DOHH2 (cell line): Measurements from ENCODE around the gene NBEA.

Experiments
- H3F3A ChIP-seq: fragments of 200-600 bp; sonication (generic), shearing (Covaris generic); 2 replicates; pipeline ENCODE4 v1.6.0; 2016; ENCODE audit warnings: antibody characterized with exemption, mild to moderate bottlenecking; ENCODE audit not compliant: control insufficient read depth, insufficient read depth
- H3K27ac ChIP-seq: fragments of 200-600 bp; sonication (generic); 2 replicates; pipeline ENCODE4 v1.5.1; 2014; ENCODE audit warnings: low read depth, mild to moderate bottlenecking, low read length, moderate library complexity
- H3K27me3 ChIP-seq: fragments of 200-600 bp; sonication (generic); 2 replicates; pipeline ENCODE4 v1.6.1; 2014; ENCODE audit warnings: mild to moderate bottlenecking, low read length, mixed read lengths; ENCODE audit not compliant: control insufficient read depth
- H3K36me3 ChIP-seq: fragments of 200-600 bp; sonication (generic); 2 replicates; pipeline ENCODE4 v1.6.1; 2014; ENCODE audit warnings: mild to moderate bottlenecking, low read length, moderate library complexity, mixed read lengths; ENCODE audit not compliant: control insufficient read depth
- H3K4me1 ChIP-seq: fragments of 200-600 bp; sonication (generic); 2 replicates; pipeline ENCODE4 v1.6.1; 2014; ENCODE audit warnings: mild to moderate bottlenecking, low read length, mixed read lengths; ENCODE audit not compliant: control insufficient read depth
- H3K4me2 ChIP-seq: fragments of 200-600 bp; sonication (generic); 2 replicates; pipeline ENCODE4 v1.6.0; 2014; ENCODE audit warnings: mild to moderate bottlenecking, low read length, moderate library complexity
- H3K4me3 ChIP-seq: fragments of 200-600 bp; sonication (generic); 2 replicates; pipeline ENCODE4 v1.5.1; 2014; ENCODE audit warnings: mild to moderate bottlenecking, low read length, mixed read lengths
- H3K79me2 ChIP-seq: fragments of 200-600 bp; sonication (generic); 2 replicates; pipeline ENCODE4 v1.6.1; 2014; ENCODE audit warnings: mild to moderate bottlenecking, low read length, mixed read lengths; ENCODE audit not compliant: control insufficient read depth
- H3K9me2 ChIP-seq: fragments of 200-600 bp; sonication (generic); replicated peaks from 2 replicates; pipeline ENCODE4 v1.6.1; 2014; ENCODE audit warnings: mild to moderate bottlenecking, low read length, mixed read lengths; ENCODE audit not compliant: control insufficient read depth
- H3K9me3 ChIP-seq: fragments of 200-600 bp; sonication (generic); 2 replicates; pipeline ENCODE4 v1.6.1; 2014; ENCODE audit warnings: antibody characterized with exemption, low read length, mixed read lengths; ENCODE audit not compliant: control insufficient read depth, insufficient read depth
- H4K20me1 ChIP-seq: fragments of 200-600 bp; sonication (generic); 2 replicates; pipeline ENCODE4 v1.6.0; 2014; ENCODE audit warnings: low read depth, mild to moderate bottlenecking, antibody characterized with exemption, low read length, moderate library complexity; ENCODE audit not compliant: control insufficient read depth, insufficient read depth
- CTCF ChIP-seq: fragments of 200-600 bp; sonication (generic); IDR thresholded peaks from one replicate; pipeline ENCODE4 v1.5.1; 2014; ENCODE audit warnings: antibody characterized with exemption, mild to moderate bottlenecking, low read depth, low read length; ENCODE audit not compliant: poor library complexity, severe bottlenecking
- EZH2phosphoT487 ChIP-seq: fragments of 200-600 bp; sonication (generic); IDR thresholded peaks from 2 replicates; pipeline ENCODE4 v1.6.1; 2017; ENCODE audit warnings: borderline replicate concordance, mild to moderate bottlenecking, antibody characterized with exemption, low read length, moderate library complexity, mixed read lengths

NBEA gene

GRCh38 chr13:35512271-35512920 is 570.3 kb downstream of the NBEA start:
- H3K36me3 ChIP-seq = no peaks in the 10 kb centered on the region
- no peak overlapping the region for H3K4me2 ChIP-seq
- no peak overlapping the region for H3K4me3 ChIP-seq

GRCh38 chr13:35514061-35514477 is 572.0 kb downstream of the NBEA start:
- Histone ChIP-seq H3K4me1 (no peaks in the 10 kb centered on the region), H3K27me3 (no peaks in the 10 kb centered on the region), H3K79me2 (no peaks in the 10 kb centered on the region), H3F3A (no peaks in the 10 kb centered on the region), H3K4me3 (no peak overlapping the region), H3K9me2 (no peaks in the 10 kb centered on the region), H3K27ac (no peak overlapping the region), H3K9me3 (no peaks in the 10 kb centered on the region), H3K4me2 (no peak overlapping the region), H3K36me3 (no peaks in the 10 kb centered on the region), H4K20me1 (no peaks in the 10 kb centered on the region)
- TF ChIP-seq CTCF (no peak), EZH2phosphoT487 (no peak)

More at GRCh38 chr13:35512271-35512920, 570.3 kb downstream of the NBEA start:
- Histone ChIP-seq H3K27ac (no peak overlapping the region), H3K27me3 (no peaks in the 10 kb centered on the region), H3F3A (no peaks in the 10 kb centered on the region), H3K4me1 (no peaks in the 10 kb centered on the region), H3K9me2 (no peaks in the 10 kb centered on the region), H3K9me3 (no peaks in the 10 kb centered on the region), H3K79me2 (no peaks in the 10 kb centered on the region), H4K20me1 (no peaks in the 10 kb centered on the region)
- TF ChIP-seq EZH2phosphoT487 (no peak), CTCF (no peak)

GRCh38 chr13:35514801-35515502 is 572.9 kb downstream of the NBEA start:
- Histone ChIP-seq H3K4me2 (no peak overlapping the region), H3K4me3 (no peak overlapping the region), H4K20me1 (no peaks in the 10 kb centered on the region), H3K27me3 (no peaks in the 10 kb centered on the region), H3K27ac (no peak overlapping the region), H3K4me1 (no peaks in the 10 kb centered on the region), H3K79me2 (no peaks in the 10 kb centered on the region), H3K9me3 (no peaks in the 10 kb centered on the region), H3K36me3 (no peaks in the 10 kb centered on the region), H3F3A (no peaks in the 10 kb centered on the region), H3K9me2 (no peaks in the 10 kb centered on the region)
- TF ChIP-seq CTCF = no peak
- no peak for TF ChIP-seq EZH2phosphoT487
